GM23338 (cell line): ENCODE measurements around the gene APBA1. TPM values are rescaled to one million over a fixed set of nuclear protein-coding genes. Genes with fewer than 3 reads are reported as not detected.

Source experiments
- ATAC-seq: fragments of 200-7000 bp; cut with Tn5 transposase; 3 replicates; pipeline ENCODE4 v1.9.1; 2020
- DNase-seq: peaks from one replicate; pipeline ENCODE4 v3.0.0-alpha.2; 2015; ENCODE audit warnings: low spot score
- H2AFZ ChIP-seq: fragments of 200-600 bp; sonication (generic); 2 replicates; pipeline ENCODE4 v1.8.0; 2016; ENCODE audit warnings: antibody characterized with exemption, mild to moderate bottlenecking, moderate library complexity
- H3F3A ChIP-seq: fragments of 200-600 bp; sonication (generic); replicated peaks from 2 replicates; pipeline ENCODE4 v1.8.0; 2017; ENCODE audit warnings: antibody characterized with exemption, mixed run types, low read depth
- H3K27ac ChIP-seq: fragments of 200-600 bp; sonication (generic); 2 replicates; pipeline ENCODE4 v1.6.1; 2016; ENCODE audit warnings: low read depth
- H3K27me3 ChIP-seq: fragments of 200-600 bp; sonication (generic); 2 replicates; pipeline ENCODE4 v1.8.0; 2016; ENCODE audit warnings: mild to moderate bottlenecking, mixed run types, moderate library complexity; ENCODE audit not compliant: insufficient read depth
- H3K36me3 ChIP-seq: fragments of 200-600 bp; sonication (generic); 2 replicates; pipeline ENCODE4 v1.8.0; 2016; ENCODE audit warnings: mild to moderate bottlenecking; ENCODE audit not compliant: insufficient read depth
- H3K4me1 ChIP-seq: fragments of 200-600 bp; sonication (generic); 2 replicates; pipeline ENCODE4 v1.8.0; 2016; ENCODE audit warnings: mild to moderate bottlenecking, moderate library complexity; ENCODE audit not compliant: insufficient read depth
- H3K4me2 ChIP-seq: fragments of 200-600 bp; sonication (generic); 2 replicates; pipeline ENCODE4 v1.7.1; 2017; ENCODE audit warnings: mixed run types
- H3K4me3 ChIP-seq: fragments of 200-600 bp; sonication (generic); 2 replicates; pipeline ENCODE4 v1.6.1; 2016; ENCODE audit warnings: mixed run types
- H3K79me2 ChIP-seq: fragments of 200-600 bp; sonication (generic); replicated peaks from 2 replicates; pipeline ENCODE4 v1.8.0; 2017; ENCODE audit warnings: mild to moderate bottlenecking; ENCODE audit not compliant: insufficient read depth
- H3K9me2 ChIP-seq: fragments of 200-600 bp; sonication (generic); 2 replicates; pipeline ENCODE4 v1.8.0; 2017; ENCODE audit not compliant: insufficient read depth
- H4K20me1 ChIP-seq: fragments of 200-600 bp; sonication (generic); replicated peaks from 2 replicates; pipeline ENCODE4 v1.8.0; 2017; ENCODE audit warnings: mild to moderate bottlenecking; ENCODE audit not compliant: insufficient read depth
- H3K27ac Mint-ChIP-seq: 2 replicates; pipeline ENCODE4 v1.8.0; 2020; ENCODE audit warnings: inconsistent platforms, mild to moderate bottlenecking, moderate library complexity, mixed read lengths
- H3K27me3 Mint-ChIP-seq: 3 replicates; pipeline ENCODE4 v1.8.0; 2022; ENCODE audit warnings: low read depth, mild to moderate bottlenecking, moderate library complexity, mixed read lengths, inconsistent platforms; ENCODE audit not compliant: insufficient read depth, poor library complexity
- H3K36me3 Mint-ChIP-seq: 3 replicates; pipeline ENCODE4 v1.8.0; 2021; ENCODE audit warnings: low read depth, mild to moderate bottlenecking, inconsistent platforms, moderate library complexity, mixed read lengths
- H3K4me1 Mint-ChIP-seq: 3 replicates; pipeline ENCODE4 v1.8.0; 2020; ENCODE audit warnings: mild to moderate bottlenecking, inconsistent platforms, mixed read lengths
- H3K4me3 Mint-ChIP-seq: 3 replicates; pipeline ENCODE4 v1.8.0; 2021; ENCODE audit warnings: moderate library complexity, mild to moderate bottlenecking, inconsistent platforms, mixed read lengths
- H3K9me3 Mint-ChIP-seq: 3 replicates; pipeline ENCODE4 v1.8.0; 2020; ENCODE audit warnings: moderate library complexity, mild to moderate bottlenecking, inconsistent platforms, mixed read lengths
- CREB1 ChIP-seq: fragments of 250-450 bp; sonication (Bioruptor Pico); IDR thresholded peaks from 2 replicates; pipeline ENCODE4 v1.5.0; 2020; ENCODE audit warnings: low read depth, mild to moderate bottlenecking, moderate library complexity
- CTCF ChIP-seq, 2 experiments: fragments of 200-600 bp in 1 of 2; sonication (generic) in 1 of 2; conservative IDR thresholded peaks; 2 replicates each; pipeline versions ENCODE4 v1.5.1 to v1.6.1; 2016 to 2017; ENCODE audit warnings: antibody characterized with exemption in 2 of 2, low read depth in 2 of 2, mild to moderate bottlenecking in 2 of 2, moderate library complexity in 1 of 2
- ETS1 ChIP-seq: IDR thresholded peaks from 2 replicates; pipeline ENCODE4 v1.6.1; 2016; ENCODE audit warnings: antibody characterized with exemption
- EZH2 ChIP-seq: fragments of 200-600 bp; sonication (generic); IDR thresholded peaks from one replicate; pipeline ENCODE4 v1.8.0; 2017; ENCODE audit warnings: antibody characterized with exemption, mild to moderate bottlenecking, low read depth; ENCODE audit not compliant: unreplicated experiment
- EZH2phosphoT487 ChIP-seq: fragments of 200-600 bp; sonication (generic); IDR thresholded peaks from one replicate; pipeline ENCODE4 v1.8.1; 2018; ENCODE audit warnings: antibody characterized with exemption; ENCODE audit not compliant: unreplicated experiment
- POLR2AphosphoS5 ChIP-seq: IDR thresholded peaks from 2 replicates; pipeline ENCODE4 v1.6.1; 2016; ENCODE audit warnings: antibody characterized with exemption, low read depth
- REST ChIP-seq: IDR thresholded peaks from one replicate; pipeline ENCODE4 v1.6.1; 2018; ENCODE audit warnings: antibody characterized with exemption; ENCODE audit not compliant: unreplicated experiment
- STAT1 ChIP-seq: IDR thresholded peaks from one replicate; pipeline ENCODE4 v1.6.1; 2016; ENCODE audit warnings: antibody characterized with exemption; ENCODE audit not compliant: unreplicated experiment
- ZNF114 ChIP-seq: fragments of 250-450 bp; sonication (Bioruptor Pico); IDR thresholded peaks from 2 replicates; pipeline ENCODE4 v1.5.0; 2020; ENCODE audit warnings: mild to moderate bottlenecking, moderate library complexity
- ZNF331 ChIP-seq: fragments of 250-450 bp; sonication (Bioruptor Pico); IDR thresholded peaks from 2 replicates; pipeline ENCODE4 v1.5.0; 2020; ENCODE audit warnings: low read depth, mild to moderate bottlenecking, moderate library complexity
- polyA plus RNA-seq: library from polyadenylated mRNA; unstranded; fragments of >200 nt; fragmentation: Nextera tagmentation; extraction: Ambion mirVana; gene quantifications from 2 replicates; pipeline ENCODE4 v1.2.1, GENCODE V29; 2016
- total RNA-seq: library from RNA; depleted of rRNA; stranded (reverse); fragments of >200 nt; shearing (Covaris generic); gene quantifications from 2 replicates; pipeline ENCODE4 v1.2.3, GENCODE V29; 2014

Gene APBA1
- total and polyA plus RNA-seq, 2 experiments from 2014 or later, result 0.26 to 1.0 TPM

- Mint-ChIP-seq H3K27me3 (peaks cover 1% of the 10 kb centered on the region), H3K4me3 (no peak overlapping the region), H3K4me1 (no peaks in the 10 kb centered on the region), H3K27ac (no peak overlapping the region), H3K36me3 (no peaks in the 10 kb centered on the region), H3K9me3 (no peaks in the 10 kb centered on the region)
- Histone ChIP-seq H3K27me3 (no peaks in the 10 kb centered on the region), H3K4me3 (no peak overlapping the region), H2AFZ (peak overlapping the region; percentile 90), H3K4me1 (no peaks in the 10 kb centered on the region), H3K36me3 (no peaks in the 10 kb centered on the region), H4K20me1 (no peaks in the 10 kb centered on the region), H3K27ac (0 out of 2 replicates have a peak overlapping the region, but pooled peaks have one; percentile 2), H3K9me2 (no peaks in the 10 kb centered on the region), H3K79me2 (no peaks in the 10 kb centered on the region), H3F3A (no peaks in the 10 kb centered on the region), H3K4me2 (no peak overlapping the region)
- ATAC-seq (no peak), DNase-seq (no peak)
- TF ChIP-seq POLR2AphosphoS5 (no peak), EZH2 (no peak), STAT1 (no peak), REST (no peak), ZNF114 (no peak), CREB1 (CRISPR knock-in tag) (no peak), EZH2phosphoT487 (no peak), ETS1 (no peak), CTCF (conservative IDR thresholded peaks at IDR 0.05; ENCODE audit: low read depth in 2 of 2) (no peak)
Measured at GRCh38 chr9:69433392-69433791, 238.8 kb downstream of the APBA1 start.

- Histone ChIP-seq H3K4me3 (no peak overlapping the region), H2AFZ (peak overlapping the region; percentile 90), H3K4me1 (no peaks in the 10 kb centered on the region), H3K36me3 (no peaks in the 10 kb centered on the region), H3K79me2 (no peaks in the 10 kb centered on the region), H3F3A (no peaks in the 10 kb centered on the region), H3K4me2 (no peak overlapping the region), H3K27ac (no peak overlapping the region), H3K9me2 (no peaks in the 10 kb centered on the region), H4K20me1 (no peaks in the 10 kb centered on the region), H3K27me3 (no peaks in the 10 kb centered on the region)
- Mint-ChIP-seq H3K27ac (no peak overlapping the region), H3K36me3 (no peaks in the 10 kb centered on the region), H3K27me3 (peaks cover 1% of the 10 kb centered on the region), H3K4me1 (no peaks in the 10 kb centered on the region; the same call in 2 of the 3 replicates), H3K4me3 (no peak overlapping the region), H3K9me3 (no peaks in the 10 kb centered on the region; the same call in 2 of the 3 replicates)
- no peak for DNase-seq
- ATAC-seq, result no peak
- TF ChIP-seq POLR2AphosphoS5 (no peak), ZNF331 (CRISPR knock-in tag) (no peak), CREB1 (CRISPR knock-in tag) (no peak), EZH2 (no peak), REST (no peak)
Measured at GRCh38 chr9:69432623-69433022, 239.5 kb downstream of the APBA1 start.
